ENCODE measurements around the gene GM2A.

GM2A gene

GRCh38 chr5:151313357-151313756 is 60.4 kb downstream of the GM2A start:
- no peak overlapping the region for H3K4me3 ChIP-seq (ENCODE audit: low read depth, low read length)
- TF ChIP-seq, protein P1, sequence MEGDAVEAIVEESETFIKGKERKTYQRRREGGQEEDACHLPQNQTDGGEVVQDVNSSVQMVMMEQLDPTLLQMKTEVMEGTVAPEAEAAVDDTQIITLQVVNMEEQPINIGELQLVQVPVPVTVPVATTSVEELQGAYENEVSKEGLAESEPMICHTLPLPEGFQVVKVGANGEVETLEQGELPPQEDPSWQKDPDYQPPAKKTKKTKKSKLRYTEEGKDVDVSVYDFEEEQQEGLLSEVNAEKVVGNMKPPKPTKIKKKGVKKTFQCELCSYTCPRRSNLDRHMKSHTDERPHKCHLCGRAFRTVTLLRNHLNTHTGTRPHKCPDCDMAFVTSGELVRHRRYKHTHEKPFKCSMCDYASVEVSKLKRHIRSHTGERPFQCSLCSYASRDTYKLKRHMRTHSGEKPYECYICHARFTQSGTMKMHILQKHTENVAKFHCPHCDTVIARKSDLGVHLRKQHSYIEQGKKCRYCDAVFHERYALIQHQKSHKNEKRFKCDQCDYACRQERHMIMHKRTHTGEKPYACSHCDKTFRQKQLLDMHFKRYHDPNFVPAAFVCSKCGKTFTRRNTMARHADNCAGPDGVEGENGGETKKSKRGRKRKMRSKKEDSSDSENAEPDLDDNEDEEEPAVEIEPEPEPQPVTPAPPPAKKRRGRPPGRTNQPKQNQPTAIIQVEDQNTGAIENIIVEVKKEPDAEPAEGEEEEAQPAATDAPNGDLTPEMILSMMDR (IDR thresholded peaks at IDR 0.05; ENCODE audit: low read depth, low read length, missing control alignments): no peak
- in situ Hi-C loops (cut with HindIII; ENCODE audit: low sequenced_read_pairs): no loop called here
- no peak for DNase-seq (ENCODE audit: low read depth)

DNA sequence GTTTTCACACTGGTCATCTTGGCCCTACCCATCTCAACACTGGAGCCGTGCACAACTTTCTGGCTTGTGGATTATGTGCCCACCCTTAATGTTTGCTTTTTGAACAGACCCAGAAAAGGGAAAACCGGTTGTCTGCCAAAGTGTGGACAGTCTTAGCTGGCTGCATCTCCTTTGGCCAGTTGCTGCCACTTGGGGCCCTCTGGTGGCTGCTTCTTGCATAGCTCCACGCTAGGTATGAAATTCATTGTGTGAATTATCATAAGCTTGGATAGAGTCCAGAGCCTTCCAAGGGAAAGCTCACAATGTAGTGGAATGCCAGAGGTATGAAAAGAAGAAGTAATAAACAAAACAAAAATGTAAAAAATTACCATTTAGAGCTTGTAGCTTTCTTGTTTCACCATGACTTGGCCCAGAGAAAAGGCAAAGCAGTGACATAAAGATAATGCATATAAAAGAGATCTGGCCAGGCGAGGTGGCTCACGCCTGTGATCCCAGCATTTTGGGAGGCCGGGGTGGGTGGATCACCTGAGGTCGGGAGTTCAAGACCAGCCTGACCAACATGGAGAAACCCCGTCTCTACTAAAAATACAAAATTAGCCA is 63.1 kb downstream of the GM2A start:
- in situ Hi-C loops (cut with HindIII; ENCODE audit: low sequenced_read_pairs): no loop called here
- no peak overlapping the region for H3K4me3 ChIP-seq (ENCODE audit: low read depth, low read length)

DNA sequence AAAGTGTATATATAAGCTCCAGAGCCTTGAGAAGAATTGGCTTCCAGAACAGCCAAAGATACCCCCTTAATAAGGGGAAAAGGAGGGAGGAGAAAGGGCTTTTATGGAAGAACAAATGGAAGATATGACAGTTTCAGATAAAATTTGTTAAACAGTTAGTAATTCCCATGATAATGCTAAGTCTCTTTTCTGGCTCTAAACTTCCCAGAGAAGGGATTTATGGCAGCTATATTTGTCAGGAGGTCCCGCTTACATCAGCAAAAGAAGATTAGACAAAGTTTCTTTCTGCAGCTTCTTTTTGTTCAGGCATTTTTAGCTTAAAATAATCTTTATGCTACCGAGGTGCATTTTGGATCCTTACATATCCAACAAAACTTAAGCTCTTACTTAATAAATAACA is 64.9 kb downstream of the GM2A start:
- no peak overlapping the region for H3K4me3 ChIP-seq (ENCODE audit: low read depth, low read length)
- DNase-seq (ENCODE audit: low read depth): no peak
- in situ Hi-C loops (cut with HindIII; ENCODE audit: low sequenced_read_pairs): no loop called here
- TF ChIP-seq, protein P1 (IDR thresholded peaks at IDR 0.05; ENCODE audit: low read depth, low read length, missing control alignments): no peak

More for the DNA sequence above, 63.1 kb downstream of the GM2A start:
- TF ChIP-seq, protein P1 (IDR thresholded peaks at IDR 0.05; ENCODE audit: low read depth, low read length, missing control alignments): peak; percentile 94
- peak; percentile 53 for DNase-seq (ENCODE audit: low read depth)

DNA sequence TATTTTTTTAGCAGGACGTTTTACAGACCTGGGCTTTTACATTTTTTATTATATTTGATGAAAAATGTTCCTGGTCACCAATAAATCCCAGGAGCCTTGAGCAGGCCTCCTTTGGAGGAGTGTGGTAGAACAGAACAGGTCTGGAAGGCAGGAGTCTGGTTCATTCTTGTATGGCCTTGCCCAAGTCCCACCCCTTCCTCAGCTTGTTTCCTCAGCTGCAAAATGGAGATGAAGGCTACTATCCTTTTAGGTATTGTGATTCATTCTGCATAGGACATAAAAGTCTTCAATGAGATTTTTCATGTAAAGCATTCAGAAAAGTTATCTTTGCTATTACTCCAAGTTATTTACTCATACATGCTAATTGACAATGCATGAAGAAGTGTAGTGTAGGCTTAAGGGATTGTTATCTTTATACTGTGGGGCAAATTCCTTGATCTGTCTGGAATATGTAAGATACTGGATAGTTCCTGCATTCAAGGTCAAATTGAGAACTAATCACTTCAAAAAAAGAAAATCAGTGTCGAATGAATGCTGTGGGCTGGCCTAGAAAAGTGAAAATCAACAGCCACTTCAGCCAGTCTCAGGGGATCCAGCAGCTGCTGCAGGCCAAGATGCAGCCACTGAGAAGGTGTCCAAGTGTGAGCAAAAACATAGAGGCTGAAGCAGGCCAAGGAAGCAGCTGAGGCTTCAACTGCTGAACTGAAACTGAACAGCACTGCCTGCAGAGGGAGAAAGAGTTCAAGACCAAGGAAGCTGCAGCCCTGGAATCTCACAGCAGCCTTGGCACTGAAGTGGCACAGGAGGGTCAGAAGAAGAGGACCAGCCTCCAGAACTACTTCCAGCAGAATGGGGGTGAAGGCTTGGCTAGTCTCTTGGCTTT is 66.1 kb downstream of the GM2A start:
- in situ Hi-C loops (cut with HindIII; ENCODE audit: low sequenced_read_pairs): no loop called here
- DNase-seq (ENCODE audit: low read depth): no peak
- TF ChIP-seq, protein P1 (IDR thresholded peaks at IDR 0.05; ENCODE audit: low read depth, low read length, missing control alignments): peak; percentile 19
- H3K4me3 ChIP-seq (ENCODE audit: low read depth, low read length): no peak overlapping the region
